HG03103 (cell line): ENCODE measurements around the gene FCHSD2.

Source experiments
- ATAC-seq: cut with Tn5 transposase; IDR thresholded peaks from one replicate; pipeline ENCODE4 v1.9.1; 2021; ENCODE audit warnings: low read depth; ENCODE audit not compliant: unreplicated experiment

Gene FCHSD2

DNA sequence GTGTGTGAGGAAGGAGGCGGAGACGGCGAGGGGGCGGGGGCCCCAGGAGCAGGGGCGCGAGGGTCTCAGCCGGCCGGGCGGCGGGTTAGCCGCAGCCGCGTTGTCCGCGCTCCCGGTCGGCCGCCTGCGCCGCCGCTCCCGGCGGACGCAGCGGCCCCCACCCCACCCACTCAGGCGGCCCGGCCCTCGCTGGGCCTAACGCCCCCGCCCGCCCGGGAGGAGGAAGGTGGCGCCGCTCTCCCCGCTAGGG, at the start of gene FCHSD2:
Gene FCHSD2 (minus strand): TSS at position 191 of the 250 bp plus-strand sequence. CDS start 441 bp downstream, outside the sequence.
- ATAC-seq = peak; percentile 30

- ATAC-seq = no peak
Observed at GRCh38 chr11:73191151-73191550, 49.0 kb upstream of the FCHSD2 start.

GRCh38 chr11:73190557-73190885, 48.4 kb upstream of the FCHSD2 start:
- no peak for ATAC-seq

DNA sequence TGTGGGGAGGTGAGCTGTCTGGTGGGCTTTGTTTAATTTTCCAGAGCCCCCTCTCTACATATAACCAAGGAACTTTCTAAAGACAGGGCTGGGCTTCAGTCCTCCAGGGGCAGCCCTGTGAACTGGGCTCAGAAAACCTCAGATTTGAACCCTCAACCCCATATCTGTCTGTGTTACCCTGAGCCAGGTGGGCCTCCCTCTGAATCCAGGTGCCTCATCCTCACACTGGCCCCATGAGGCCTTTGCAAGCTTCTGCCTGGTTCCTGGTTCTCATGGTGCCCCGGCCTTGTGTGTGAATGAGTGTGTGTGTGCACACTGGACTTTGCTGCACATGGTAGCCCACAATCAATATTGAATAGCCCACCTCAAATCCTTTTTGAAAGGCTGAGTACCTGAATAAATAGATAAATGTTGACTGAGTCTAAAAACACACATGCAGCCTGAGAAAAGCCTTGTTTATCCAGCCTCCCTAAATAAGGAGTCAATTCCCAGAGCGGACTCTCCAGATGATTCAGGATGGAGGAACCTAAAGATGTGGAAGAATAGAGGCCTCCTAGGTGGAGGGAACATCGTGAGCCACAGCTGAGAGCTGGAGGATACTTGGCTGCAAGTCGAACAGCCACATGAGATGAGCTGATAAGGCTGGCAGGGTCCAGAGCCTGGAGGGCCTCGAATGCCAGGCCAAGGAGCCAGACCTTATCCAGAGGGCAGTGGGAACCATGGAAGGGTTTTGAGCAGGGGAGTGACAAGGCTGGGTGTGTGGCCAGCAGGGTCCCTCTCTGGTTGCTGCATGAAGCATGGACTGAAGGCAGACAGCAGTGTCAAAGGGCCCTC, 47.8 kb upstream of the FCHSD2 start:
- no peak for ATAC-seq

DNA sequence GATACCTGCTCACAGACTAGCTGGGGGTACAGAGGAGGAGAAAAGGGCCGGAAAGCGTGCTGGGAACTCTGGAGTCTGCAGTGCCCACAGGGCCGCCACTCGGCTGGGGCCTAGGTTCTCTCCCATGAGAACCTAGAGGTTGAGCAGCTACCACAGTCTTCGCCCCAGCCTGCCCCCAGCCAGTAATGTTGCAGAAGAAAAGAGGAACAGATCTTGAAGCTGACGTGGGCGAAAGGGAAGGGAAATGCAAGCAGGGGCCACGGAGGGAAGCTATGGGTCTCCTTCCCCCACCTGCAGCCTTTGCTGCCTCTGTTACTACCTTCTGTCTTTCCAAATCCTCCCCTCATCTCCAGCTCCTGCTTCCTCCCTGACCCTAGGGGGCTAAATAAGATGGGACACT, 47.2 kb upstream of the FCHSD2 start:
- ATAC-seq = no peak

- no peak for ATAC-seq
Observed at GRCh38 chr11:73188301-73188700, 46.2 kb upstream of the FCHSD2 start.

DNA sequence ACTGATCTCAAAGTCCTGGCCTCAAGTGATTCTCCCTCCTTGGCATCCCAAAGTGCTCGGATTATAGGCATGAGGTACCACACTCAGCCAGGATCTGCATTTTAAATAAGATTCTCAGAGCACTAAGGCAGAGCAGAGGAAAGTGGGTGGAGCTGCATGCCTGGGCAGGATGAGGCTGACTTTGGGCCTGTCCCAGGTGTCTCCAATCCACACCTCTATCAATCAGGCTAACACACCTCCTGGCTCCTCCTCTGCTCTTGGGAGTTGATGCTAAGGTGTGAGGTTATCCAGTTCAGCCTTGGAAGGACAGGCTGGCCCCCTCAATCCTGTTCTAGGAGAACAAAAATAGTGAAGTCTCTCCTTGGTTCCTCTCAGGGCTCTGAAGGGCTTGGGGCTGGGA, 45.7 kb upstream of the FCHSD2 start:
- no peak for ATAC-seq

DNA sequence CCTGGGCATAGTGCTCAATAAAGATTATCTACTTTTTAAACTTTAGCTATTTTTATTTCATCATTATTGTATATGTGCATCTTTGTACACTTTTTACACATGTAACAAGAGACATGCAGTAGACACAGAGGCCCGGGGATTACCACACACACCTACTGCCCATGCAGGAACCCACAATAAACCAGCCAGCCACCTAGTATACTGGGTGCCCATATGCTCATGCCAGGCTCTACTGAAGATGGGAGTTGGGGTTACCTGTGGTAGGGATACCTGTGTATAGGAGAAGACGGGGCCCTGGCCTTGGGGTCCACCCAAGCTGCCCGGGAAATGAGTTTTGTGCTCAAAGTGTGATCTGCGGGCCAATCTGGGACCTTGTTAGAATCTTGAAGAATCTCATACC, 44.8 kb upstream of the FCHSD2 start:
- no peak for ATAC-seq

GRCh38 chr11:73186294-73186850, 44.3 kb upstream of the FCHSD2 start:
- ATAC-seq = no peak

DNA sequence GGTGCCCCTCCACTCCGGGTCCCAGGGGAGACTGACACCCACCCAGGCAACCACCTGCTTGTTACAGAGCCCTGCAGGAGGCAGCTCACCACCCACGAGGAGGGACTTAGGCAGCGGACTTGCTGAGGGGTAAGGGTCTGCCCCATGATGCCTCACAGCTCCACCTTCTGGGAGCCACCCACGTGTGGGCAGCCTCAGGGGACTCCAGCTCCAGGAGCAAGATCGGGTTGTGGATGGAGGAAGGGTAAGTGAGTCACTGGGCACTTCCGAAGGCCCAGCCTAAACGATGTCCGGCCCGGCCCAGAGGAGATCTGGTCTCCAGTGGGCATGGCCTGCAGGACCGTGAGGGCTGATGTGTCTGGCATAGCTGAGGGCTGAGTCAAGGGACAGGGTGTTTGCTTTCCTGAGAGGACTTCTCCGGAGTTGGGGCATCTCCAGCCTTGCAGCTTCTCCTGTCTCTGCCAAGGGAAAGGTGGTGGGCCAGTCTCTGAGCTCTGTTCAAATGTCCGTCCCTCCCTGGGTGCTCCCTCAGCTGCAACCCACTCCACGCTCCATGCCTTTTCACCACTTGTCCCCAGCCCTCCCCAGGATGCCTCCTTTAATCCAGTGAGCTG, 43.7 kb upstream of the FCHSD2 start:
- ATAC-seq = no peak

GRCh38 chr11:73184953-73185671, 43.0 kb upstream of the FCHSD2 start:
- no peak for ATAC-seq

GRCh38 chr11:73182824-73183321, 40.8 kb upstream of the FCHSD2 start:
- no peak for ATAC-seq

GRCh38 chr11:73178681-73179080, 36.6 kb upstream of the FCHSD2 start:
- ATAC-seq = no peak

DNA sequence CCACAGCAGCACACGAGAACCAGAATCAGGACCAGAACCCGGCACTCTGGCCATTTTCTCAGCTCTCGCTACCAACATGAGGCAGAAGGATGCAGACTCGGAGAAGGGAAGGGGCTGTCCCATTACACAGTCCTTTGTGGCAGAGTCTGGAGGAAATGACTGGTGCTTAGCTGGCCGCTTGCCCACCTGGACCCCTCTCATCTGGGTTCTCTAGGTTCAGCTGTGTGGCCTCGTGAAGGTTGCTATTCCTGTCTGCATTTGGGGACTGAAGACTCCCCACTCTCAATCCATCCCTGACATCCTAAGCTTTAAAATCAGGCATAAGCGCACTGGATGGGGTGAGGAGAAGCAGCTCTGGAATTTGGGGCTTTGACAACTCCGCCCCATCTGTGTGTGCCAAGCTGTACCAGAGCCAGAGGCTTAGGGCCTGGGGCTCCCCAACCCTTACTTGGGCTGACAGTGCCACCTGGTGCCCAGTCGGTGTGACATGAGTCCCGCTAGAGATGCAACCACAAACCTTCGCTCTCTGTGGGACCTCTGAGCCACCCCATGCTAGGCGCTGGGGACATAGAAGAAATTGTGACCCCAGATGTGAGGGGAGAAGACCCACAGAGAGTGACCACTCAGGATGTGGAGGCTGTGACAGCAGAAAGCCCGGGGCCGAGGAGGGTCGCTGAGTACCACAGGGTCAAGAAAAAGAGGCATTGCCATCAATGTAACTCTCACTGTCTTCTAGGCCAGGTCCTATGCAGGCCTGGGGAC, 35.8 kb upstream of the FCHSD2 start:
- peak; percentile 67 for ATAC-seq

DNA sequence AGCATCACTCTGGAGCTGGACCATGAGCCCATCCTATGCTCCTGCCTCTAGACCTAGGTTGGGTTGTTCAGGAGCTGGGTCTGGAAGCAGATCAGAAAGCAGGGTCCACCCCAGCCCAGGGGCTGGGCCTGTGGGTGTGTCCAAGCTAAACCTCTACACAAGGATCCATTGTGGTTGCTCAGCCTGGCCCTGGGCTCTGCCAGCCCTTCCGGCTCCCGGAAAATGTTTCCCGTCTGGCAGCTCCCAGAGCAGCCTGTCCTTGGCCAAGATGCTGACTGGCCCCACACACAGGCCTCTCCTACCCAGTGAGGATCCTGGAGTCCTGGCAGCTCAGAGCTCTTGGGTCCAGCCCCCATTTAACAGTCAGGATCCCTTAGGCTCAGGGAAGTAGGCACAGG, 35.3 kb upstream of the FCHSD2 start:
- ATAC-seq = no peak

DNA sequence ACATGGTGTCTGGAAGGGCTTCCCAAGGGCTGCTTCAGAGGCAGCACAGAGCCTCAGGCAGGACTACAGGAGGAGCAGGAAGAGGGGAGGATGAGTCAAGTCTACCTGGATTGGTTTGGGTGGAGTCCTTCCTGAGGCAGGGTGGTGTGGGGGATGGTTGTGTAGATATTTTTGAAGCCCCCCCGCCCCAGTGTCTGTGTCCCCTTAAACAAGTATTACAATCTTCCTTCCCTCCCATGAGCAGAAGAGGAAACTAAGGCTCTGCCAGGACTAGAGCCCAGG, 34.7 kb upstream of the FCHSD2 start:
- no peak for ATAC-seq

GRCh38 chr11:73176145-73176873, 34.2 kb upstream of the FCHSD2 start:
- ATAC-seq = no peak

GRCh38 chr11:73175551-73176144, 33.5 kb upstream of the FCHSD2 start:
- ATAC-seq = no peak

DNA sequence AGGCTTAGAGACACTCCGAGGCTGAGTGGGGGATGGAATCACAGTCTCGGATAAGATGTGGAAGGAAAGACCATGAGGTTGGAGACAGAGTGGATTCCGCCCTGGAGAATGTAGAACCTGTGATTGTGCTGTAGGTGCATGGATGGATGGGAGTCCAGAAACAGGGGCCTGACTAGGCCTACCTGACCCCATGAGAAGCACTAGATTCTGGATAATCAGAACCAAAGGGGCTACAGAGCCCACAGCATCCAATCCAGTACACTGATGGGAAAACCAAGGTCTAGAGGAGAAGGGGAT, 32.3 kb upstream of the FCHSD2 start:
- no peak for ATAC-seq
